Adrenal gland (tissue), 5 donors: ENCODE data around the gene CEBPG.

Source experiments
- CTCF ChIP-seq, 6 experiments: fragments of 450-650 bp in 4 of 6; fragments of 200-600 bp in 2 of 6; sonication (generic) in 1 of 6; IDR thresholded peaks; 1 replicate in 5 of 6; 2 replicates in 1 of 6; pipeline versions ENCODE4 v1.5.1 to v1.8.0; 2016 to 2021; ENCODE audit warnings: antibody characterized with exemption in 6 of 6, mild to moderate bottlenecking in 2 of 6, moderate library complexity in 1 of 6
- POLR2A ChIP-seq, 2 donors: fragments of 450-650 bp; IDR thresholded peaks; one replicate each; pipeline ENCODE4 v1.6.1; 2017; ENCODE audit warnings: antibody characterized with exemption in 2 of 2, mild to moderate bottlenecking in 2 of 2, moderate library complexity in 1 of 2
- donor health status: DM: no; HTN: no; CAD: no.

DNA sequence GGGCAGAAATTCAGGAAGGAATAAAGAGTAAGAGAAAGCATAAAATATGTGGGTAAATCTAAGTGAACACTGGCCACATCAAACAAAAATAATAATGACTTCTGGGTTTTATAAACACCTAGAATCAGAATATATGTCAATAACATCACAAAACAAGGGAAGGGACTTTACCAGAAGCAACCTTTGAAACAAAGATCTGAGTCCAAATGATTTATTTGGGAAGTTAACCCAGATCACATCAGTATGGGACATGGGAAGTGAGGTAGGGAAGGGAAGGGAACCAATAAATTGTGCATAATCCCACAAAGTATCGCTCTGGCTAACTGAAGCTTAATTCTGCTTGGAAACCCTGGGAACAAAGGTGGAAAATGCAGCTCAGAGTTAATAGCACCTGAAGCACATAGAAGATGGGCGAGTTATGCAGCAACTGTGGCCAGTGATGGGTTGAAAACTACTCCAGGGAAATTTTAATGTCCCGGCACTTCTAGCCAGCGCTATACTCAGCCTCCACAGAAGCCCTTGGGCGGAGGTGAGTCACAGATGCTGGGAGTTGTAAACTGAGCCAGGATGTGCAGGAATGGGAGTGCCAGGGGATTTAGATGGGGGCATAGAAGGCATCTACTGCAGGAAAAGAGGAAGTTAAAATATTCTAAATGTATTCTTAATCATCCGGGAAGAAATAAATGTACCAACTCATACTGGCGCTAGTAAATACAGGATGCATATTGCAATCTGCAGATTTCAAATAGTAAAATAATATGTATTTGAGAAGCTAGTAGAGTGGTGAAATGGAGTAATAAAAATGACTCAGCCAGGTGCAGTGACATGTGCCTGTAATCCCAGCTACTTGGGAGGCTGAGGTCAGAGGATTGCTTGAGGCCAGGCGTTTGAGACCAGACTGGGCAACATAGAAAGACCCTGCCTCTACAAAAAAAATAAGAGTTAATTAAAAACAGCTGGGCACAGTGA lies 34.2 kb upstream of the CEBPG start:
- TF ChIP-seq CTCF (IDR thresholded peaks at IDR 0.05) (no peak), POLR2A (IDR thresholded peaks at IDR 0.05) (no peak)
